Osteoblast (primary cell): ENCODE results near the gene JARID2. TPM values are rescaled to one million over a fixed set of nuclear protein-coding genes. Genes with fewer than 3 reads are reported as not detected.

ENCODE experiments used
- DNase-seq: peaks from one replicate; pipeline ENCODE4 v3.0.0; 2011; ENCODE audit warnings: low spot score, mixed read lengths; ENCODE audit not compliant: insufficient read length; ENCODE audit errors: missing footprints
- H2AFZ ChIP-seq: 2 replicates; pipeline ENCODE4 v1.6.0; 2011; ENCODE audit warnings: mild to moderate bottlenecking, low read length
- H3K27ac ChIP-seq: 2 replicates; pipeline ENCODE4 v1.5.1; 2011; ENCODE audit warnings: mild to moderate bottlenecking, low read depth, low read length, moderate library complexity
- H3K27me3 ChIP-seq: 2 replicates; pipeline ENCODE4 v1.6.0; 2012; ENCODE audit warnings: mild to moderate bottlenecking, control low read depth, inconsistent platforms, low read length, moderate library complexity; ENCODE audit not compliant: insufficient read depth
- H3K36me3 ChIP-seq: 2 replicates; pipeline ENCODE4 v1.5.1; 2011; ENCODE audit warnings: mild to moderate bottlenecking, low read length, control low read depth, moderate library complexity; ENCODE audit not compliant: insufficient read depth
- H3K4me1 ChIP-seq: 2 replicates; pipeline ENCODE4 v1.5.1; 2011; ENCODE audit warnings: mild to moderate bottlenecking, low read length, control low read depth, moderate library complexity; ENCODE audit not compliant: insufficient read depth
- H3K4me2 ChIP-seq: 2 replicates; pipeline ENCODE4 v1.6.0; 2011; ENCODE audit warnings: mild to moderate bottlenecking, low read length; ENCODE audit not compliant: insufficient read depth
- H3K4me3 ChIP-seq: fragments of 200-600 bp; sonication (generic); 3 replicates; pipeline ENCODE4 v1.5.1; 2012; ENCODE audit warnings: mild to moderate bottlenecking, low read length, inconsistent platforms; ENCODE audit not compliant: insufficient read depth
- H3K79me2 ChIP-seq: 2 replicates; pipeline ENCODE4 v1.6.0; 2012; ENCODE audit warnings: mild to moderate bottlenecking, low read length, control low read depth, inconsistent platforms; ENCODE audit not compliant: insufficient read depth
- H3K9me3 ChIP-seq: 2 replicates; pipeline ENCODE4 v1.5.1; 2011; ENCODE audit warnings: low read depth, low read length, control low read depth
- H4K20me1 ChIP-seq: 2 replicates; pipeline ENCODE4 v1.6.0; 2012; ENCODE audit warnings: mild to moderate bottlenecking, low read length, control low read depth; ENCODE audit not compliant: insufficient read depth
- CTCF ChIP-seq: IDR thresholded peaks from 2 replicates; pipeline ENCODE4 v1.5.1; 2011; ENCODE audit warnings: mild to moderate bottlenecking, low read depth, low read length, moderate library complexity; ENCODE audit errors: extremely low read depth
- total RNA-seq: library from RNA; depleted of rRNA; stranded (reverse); fragments of >200 nt; gene quantifications from 2 replicates; pipeline ENCODE4 v1.2.3, GENCODE V29; 2012

Gene JARID2
- total RNA-seq, 1 donor, result 10.5 TPM

GRCh38 chr6:15292721-15293302, 46.9 kb downstream of the JARID2 start:
- H3K9me3 ChIP-seq, result no peaks in the 10 kb centered on the region
- no peak overlapping the region for H3K4me3 ChIP-seq
- DNase-seq, result no peak
- no peak overlapping the region for H3K4me2 ChIP-seq
- peaks cover 5% of the 10 kb centered on the region for H3K4me1 ChIP-seq
- no peaks in the 10 kb centered on the region for H4K20me1 ChIP-seq
- H3K36me3 ChIP-seq, result no peaks in the 10 kb centered on the region
- no peak overlapping the region for H3K27ac ChIP-seq
- TF ChIP-seq CTCF, result no peak
- H3K79me2 ChIP-seq, result peaks cover 81% of the 10 kb centered on the region
- H2AFZ ChIP-seq, result no peak overlapping the region
- H3K27me3 ChIP-seq, result no peaks in the 10 kb centered on the region

- Histone ChIP-seq H3K4me2 (no peak overlapping the region), H3K9me3 (no peaks in the 10 kb centered on the region), H3K27me3 (no peaks in the 10 kb centered on the region), H4K20me1 (peaks cover 1% of the 10 kb centered on the region), H3K4me1 (peaks cover 3% of the 10 kb centered on the region), H3K36me3 (no peaks in the 10 kb centered on the region), H3K27ac (no peak overlapping the region), H3K79me2 (peaks cover 80% of the 10 kb centered on the region), H2AFZ (no peak overlapping the region), H3K4me3 (no peak overlapping the region)
- no peak for DNase-seq
- TF ChIP-seq CTCF, result no peak
Observed at GRCh38 chr6:15293674-15294073, 47.8 kb downstream of the JARID2 start.

GRCh38 chr6:15294504-15294903, 48.6 kb downstream of the JARID2 start:
- H3K9me3 ChIP-seq, result no peaks in the 10 kb centered on the region
- no peaks in the 10 kb centered on the region for H3K27me3 ChIP-seq
- no peak overlapping the region for H3K4me3 ChIP-seq
- H4K20me1 ChIP-seq, result peaks cover 7% of the 10 kb centered on the region
- H3K4me2 ChIP-seq, result no peak overlapping the region
- peaks cover 83% of the 10 kb centered on the region for H3K79me2 ChIP-seq
- no peak overlapping the region for H3K27ac ChIP-seq
- no peak for DNase-seq
- H3K36me3 ChIP-seq, result no peaks in the 10 kb centered on the region
- no peak for TF ChIP-seq CTCF
- H3K4me1 ChIP-seq, result peaks cover 2% of the 10 kb centered on the region
- H2AFZ ChIP-seq, result no peak overlapping the region

GRCh38 chr6:15296249-15296648, 50.4 kb downstream of the JARID2 start:
- no peaks in the 10 kb centered on the region for H3K36me3 ChIP-seq
- no peak overlapping the region for H3K27ac ChIP-seq
- no peak overlapping the region for H3K4me3 ChIP-seq
- no peaks in the 10 kb centered on the region for H3K9me3 ChIP-seq
- no peak overlapping the region for H3K4me2 ChIP-seq
- H3K4me1 ChIP-seq, result peaks cover 12% of the 10 kb centered on the region
- no peak for TF ChIP-seq CTCF
- no peak for DNase-seq
- H3K79me2 ChIP-seq, result peaks cover 84% of the 10 kb centered on the region
- no peak overlapping the region for H2AFZ ChIP-seq
- peaks cover 13% of the 10 kb centered on the region for H4K20me1 ChIP-seq
- no peaks in the 10 kb centered on the region for H3K27me3 ChIP-seq
